SH-SY5Y (cell line): ENCODE data around the gene DSCAM.

ENCODE experiments used
- GATA2 ChIP-seq: IDR thresholded peaks from 2 replicates; pipeline ENCODE4 v1.6.1; 2011; ENCODE audit warnings: mild to moderate bottlenecking, low read depth, low read length
- GATA3 ChIP-seq: IDR thresholded peaks from 2 replicates; pipeline ENCODE4 v1.6.1; 2011; ENCODE audit warnings: low read depth, mild to moderate bottlenecking, low read length, moderate library complexity

DSCAM gene

DNA sequence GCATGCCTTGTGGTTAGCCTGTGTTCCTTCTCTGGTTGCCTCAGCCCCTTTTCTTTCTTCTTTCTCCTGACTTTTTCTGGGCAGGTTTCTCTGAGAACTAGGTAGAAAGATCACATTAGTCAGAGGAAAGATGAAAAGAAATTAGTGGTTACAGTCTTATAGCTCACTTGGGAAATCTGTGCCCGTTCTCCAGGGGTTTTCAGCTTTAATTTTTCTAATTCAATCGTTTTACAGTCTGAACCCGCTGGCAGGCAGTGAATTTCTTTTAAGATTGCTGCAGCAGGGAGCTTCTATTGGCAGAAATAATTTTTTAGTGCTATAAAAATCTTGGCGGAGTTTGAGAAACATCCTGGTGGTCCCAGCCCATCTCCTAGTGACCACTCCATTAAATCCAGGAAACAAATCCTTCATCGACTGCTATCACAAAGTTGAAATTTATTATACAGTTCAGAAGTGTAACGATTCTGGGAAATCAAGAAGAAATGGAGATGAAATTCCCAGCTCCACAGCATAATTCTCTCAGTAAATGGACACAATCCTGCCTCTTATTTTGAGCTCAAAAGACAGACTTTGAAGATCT lies 866.6 kb downstream of the DSCAM start:
- no peak for TF ChIP-seq GATA3
- TF ChIP-seq GATA2, result no peak

DNA sequence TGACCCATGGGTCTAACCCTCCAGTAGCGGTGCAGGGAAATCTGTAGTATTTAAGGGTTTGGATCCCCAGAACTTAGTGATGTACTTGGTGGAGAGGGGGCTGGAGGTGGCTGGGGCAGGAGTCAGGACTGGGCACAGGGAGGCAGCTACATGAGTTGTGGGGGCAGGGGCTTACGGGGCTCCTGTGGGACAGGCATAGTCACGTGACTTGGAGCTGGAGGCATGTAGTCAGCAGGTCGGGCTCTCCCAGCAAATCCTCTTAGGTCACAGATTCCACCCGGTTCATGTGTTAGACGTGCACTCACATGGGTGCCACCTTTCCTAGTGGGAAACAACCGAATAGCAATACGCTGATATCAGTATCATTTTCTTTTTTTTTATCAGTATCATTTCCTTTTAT lies 867.6 kb downstream of the DSCAM start:
- TF ChIP-seq GATA2, result no peak

DNA sequence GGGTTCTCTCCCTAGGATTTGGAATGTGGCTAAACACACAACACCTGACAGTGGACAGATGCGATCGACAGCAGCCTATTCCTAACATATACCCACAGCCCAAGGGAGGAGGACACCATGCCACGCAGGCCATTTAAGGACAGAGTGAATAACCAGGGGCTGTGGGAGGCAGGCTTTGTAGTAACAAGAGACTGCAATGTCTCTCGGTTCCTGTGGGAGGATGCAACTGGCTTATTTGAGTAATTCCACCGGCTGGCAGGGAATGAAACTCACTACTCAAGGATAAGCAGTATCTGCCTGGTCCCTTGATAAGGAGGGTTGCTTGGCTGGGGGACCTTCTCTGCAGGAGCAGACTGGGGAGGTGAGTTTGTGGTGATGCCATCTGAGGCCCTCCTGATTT lies 870.2 kb downstream of the DSCAM start:
- TF ChIP-seq GATA2 (no peak), GATA3 (no peak)

DNA sequence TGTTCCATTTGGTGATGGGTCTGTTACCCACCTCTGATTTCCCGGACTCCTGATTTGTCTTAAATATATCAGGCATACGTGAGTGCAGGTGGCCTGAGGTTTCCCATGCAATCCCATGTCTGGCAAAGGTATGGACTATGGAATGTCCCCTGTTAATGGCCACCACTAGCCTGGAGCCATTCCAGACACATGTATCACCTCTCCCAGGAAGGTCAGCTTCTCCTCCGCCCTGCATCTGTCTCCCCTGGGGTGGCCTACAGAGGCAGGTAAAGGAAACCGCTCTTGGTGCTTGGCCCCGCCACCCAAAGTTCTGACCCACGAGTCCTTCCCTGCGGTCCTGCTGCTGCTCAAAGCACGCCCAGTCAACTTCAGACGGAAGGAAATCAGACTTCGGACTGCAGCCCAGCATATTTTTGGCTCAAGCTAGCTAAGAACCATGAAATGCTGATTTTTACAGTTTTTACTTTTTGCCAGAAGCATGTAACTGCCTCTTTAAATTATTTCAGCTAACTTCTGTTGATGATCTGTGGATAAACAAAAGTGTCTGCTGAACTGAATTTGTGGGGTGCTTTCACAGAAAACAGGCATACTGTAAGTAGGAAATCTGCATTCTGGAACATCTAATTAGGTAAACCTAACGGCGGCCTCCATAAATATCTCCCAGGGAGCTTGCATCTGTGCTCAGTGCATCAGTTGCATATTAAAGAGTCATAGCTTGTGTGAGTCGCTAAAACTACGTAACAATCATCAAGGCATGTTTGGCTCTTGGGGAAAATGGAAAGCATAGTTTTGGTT lies 873.8 kb downstream of the DSCAM start:
- TF ChIP-seq GATA3 (no peak), GATA2 (no peak)

DNA sequence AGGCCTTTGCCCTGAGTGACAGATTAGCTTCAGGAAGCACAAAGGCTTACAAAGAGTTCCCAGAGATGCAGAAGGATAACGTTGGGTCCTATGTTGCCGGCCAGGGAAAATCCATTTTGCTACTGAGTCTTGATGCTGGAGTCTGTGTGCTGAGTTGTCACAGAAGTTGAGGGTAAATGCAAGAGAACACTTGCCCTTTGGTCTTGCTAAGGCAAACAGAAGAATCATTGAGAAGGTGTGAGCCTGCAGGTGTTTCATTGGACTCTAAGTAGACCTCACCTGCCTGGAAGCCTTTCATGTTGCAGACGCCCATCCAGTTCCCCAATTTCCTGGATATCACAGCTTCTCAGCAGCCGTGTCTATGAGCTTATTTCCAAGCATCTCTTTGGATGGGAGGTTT lies 874.5 kb downstream of the DSCAM start:
- TF ChIP-seq GATA3, result no peak
- TF ChIP-seq GATA2, result no peak

DNA sequence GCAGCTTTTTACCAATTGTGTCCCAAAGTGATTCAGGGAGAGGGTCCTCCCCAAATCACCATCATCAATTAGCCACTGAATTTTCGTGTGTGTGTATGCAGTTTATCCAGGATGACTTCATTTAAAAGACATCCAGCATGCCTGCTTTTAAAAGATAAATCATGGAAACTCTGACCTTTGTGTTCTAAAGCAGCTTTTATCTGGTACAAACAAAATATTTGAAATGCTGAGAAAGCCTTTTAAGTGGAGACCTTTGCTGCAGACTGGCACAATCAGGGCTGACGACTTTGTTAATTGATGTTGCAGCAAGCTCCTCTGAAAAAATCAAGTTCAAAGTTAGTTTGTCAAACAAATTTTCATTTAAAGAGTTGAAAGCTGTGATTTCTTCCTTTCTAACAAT lies 875.0 kb downstream of the DSCAM start:
- no peak for TF ChIP-seq GATA3
- TF ChIP-seq GATA2, result no peak

DNA sequence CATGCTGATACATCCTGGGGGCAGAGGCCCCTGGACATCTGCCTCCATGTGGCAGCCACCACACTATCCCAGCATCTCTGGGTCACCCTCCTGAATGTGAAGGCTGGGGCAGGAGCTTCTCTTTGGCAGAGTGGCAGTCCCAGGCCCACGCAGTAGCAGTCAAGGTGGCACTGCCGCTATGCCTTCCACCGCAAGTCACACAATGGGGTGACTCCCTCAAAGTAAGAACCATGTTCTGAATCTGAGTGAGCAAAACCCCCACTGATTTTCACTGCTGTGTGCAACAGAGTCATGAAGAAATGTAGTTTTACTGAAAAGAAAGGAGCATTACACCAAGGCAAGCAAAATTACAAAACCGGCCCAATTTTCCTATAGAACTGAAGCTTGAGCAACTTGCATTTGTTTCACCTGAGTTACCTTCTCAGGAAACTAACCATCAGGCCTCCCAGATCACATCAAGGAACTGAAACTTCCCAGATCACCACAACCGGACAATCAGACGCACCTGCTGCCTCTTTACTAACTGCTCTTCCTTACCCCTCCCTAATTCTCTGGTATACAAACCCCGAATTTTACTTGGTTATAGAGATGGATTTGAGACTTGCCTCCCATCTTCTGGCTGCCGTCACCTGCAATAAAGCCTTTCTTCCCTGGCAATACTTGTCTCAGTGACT lies 877.1 kb downstream of the DSCAM start:
- no peak for TF ChIP-seq GATA3
- no peak for TF ChIP-seq GATA2

DNA sequence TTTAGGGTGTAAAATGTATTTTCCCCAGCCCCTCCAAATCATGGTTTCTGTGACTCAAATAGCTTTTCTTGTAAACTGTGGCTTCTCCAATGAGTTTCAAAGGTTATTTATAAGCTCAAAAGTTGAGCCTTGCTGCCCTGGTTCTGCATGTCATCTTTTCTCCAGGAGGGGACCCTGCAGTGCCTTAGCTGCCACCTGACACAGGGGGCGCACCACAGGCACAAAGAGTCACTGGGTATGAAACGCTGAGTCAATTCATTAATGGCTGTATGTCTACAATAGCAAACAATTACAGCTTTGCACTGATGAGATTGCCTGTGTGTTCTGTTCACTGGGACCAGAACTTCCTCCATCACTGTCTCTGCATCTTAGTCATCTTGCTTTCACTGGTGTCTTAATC lies 878.9 kb downstream of the DSCAM start:
- no peak for TF ChIP-seq GATA3
- no peak for TF ChIP-seq GATA2

DNA sequence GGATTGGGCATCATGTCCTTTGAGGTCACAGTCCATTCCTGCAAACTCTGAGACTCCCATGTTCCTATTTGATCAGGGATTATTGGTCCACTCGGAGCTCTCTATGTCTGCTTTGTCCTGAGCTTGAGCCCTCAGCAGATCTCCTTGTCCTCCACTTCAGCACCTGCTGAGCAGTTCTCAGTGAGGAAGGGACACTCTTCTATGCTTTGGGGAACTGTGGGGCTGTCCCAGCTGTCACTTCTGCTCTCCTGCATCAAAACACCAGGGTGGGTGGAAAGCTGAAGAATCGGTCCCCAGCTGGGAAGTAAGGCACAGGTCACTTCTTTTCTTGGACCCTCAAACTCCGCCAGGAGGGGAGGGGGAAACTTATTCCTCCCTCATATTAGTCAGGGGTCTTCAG lies 880.2 kb downstream of the DSCAM start:
- TF ChIP-seq GATA3 (no peak), GATA2 (no peak)

DNA sequence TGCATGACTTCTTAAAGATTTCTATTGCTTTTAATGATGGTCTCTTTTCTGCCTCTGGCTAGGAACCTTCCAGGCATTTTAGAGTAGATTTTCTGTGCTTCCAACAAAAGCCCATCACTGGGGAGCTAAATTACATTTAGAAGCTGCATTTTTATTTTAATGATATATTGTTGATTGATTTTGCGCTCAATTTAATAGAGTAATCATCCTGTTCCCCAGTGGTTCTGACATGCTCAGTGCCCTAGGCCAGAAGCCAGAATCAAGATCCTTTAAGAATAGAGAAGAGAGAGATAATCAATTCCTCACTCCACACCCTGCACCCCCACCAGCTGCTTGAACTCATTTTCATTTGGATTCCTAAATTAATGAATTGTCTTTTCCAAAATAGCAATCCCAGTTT lies 881.9 kb downstream of the DSCAM start:
- TF ChIP-seq GATA2 (no peak), GATA3 (no peak)

DNA sequence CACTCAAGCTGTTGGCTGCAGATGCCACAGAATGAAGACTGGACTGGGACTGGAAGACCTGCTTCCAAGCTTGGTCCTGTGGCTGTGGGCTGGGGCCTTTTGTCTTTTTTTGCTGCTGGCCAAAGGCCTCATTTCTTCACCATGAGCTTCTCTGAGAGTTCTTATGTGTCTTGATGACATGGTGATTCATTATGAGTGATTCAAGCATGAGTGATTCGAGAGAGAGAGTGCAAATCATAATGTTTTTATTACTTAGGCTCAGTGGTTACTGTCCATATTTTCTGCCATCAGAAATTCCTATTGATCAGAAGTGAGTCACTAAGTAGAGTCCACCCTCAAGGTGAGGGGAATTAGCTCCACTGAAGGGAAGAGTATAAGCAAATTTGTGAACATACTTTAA lies 885.7 kb downstream of the DSCAM start:
- no peak for TF ChIP-seq GATA2
- no peak for TF ChIP-seq GATA3
